Measurements from ENCODE around the gene CDRT15.
"Not testable (repeated sequence)": the region's sequence is repeated elsewhere in the genome, so short reads cannot be mapped to it uniquely, and the experiment has no call there.

CDRT15 gene

DNA sequence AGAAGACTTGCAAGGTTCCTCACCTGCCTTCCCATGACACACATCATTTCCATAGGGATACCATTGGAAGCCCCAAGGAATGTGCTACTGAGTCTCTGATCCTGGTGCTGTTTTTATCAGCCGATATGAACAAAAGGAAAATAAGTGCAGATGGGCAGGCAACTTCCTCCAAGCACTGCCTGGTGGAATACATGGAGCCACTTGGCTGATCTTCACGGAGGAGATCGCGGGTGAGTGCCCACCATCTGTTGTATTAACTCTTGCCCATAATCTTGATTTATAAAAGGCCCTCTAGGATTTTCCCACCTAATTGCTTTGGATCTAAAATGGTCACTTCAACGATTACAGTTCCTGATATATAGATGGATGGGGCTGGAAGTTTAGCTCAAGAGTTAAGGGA, 24.7 kb upstream of the CDRT15 start:
- no peak overlapping the region for H3K4me3 ChIP-seq (ENCODE audit: low read length)
- no peak for TF ChIP-seq CTCF (IDR thresholded peaks at IDR 0.05; ENCODE audit: insufficient read depth, low read depth, low read length, missing control alignments)
- DNase-seq (ENCODE audit: low read depth): no peak

GRCh38 chr17:14245629-14246028, 9.0 kb upstream of the CDRT15 start:
- no peak for DNase-seq (ENCODE audit: low read depth)
- TF ChIP-seq CTCF (IDR thresholded peaks at IDR 0.05; ENCODE audit: insufficient read depth, low read depth, low read length, missing control alignments): no peak
- H3K4me3 ChIP-seq (ENCODE audit: low read length): no peak overlapping the region

- DNase-seq (ENCODE audit: low read depth): no peak
- TF ChIP-seq CTCF (IDR thresholded peaks at IDR 0.05; ENCODE audit: insufficient read depth, low read depth, low read length, missing control alignments): no peak
- no peak overlapping the region for H3K4me3 ChIP-seq (ENCODE audit: low read length)
Observed at GRCh38 chr17:14245002-14245401, 8.3 kb upstream of the CDRT15 start.

- DNase-seq (ENCODE audit: low read depth); H3K4me3 ChIP-seq (ENCODE audit: low read length): not testable (repeated sequence)
Observed at GRCh38 chr17:14239271-14239670, 2.6 kb upstream of the CDRT15 start.

DNA sequence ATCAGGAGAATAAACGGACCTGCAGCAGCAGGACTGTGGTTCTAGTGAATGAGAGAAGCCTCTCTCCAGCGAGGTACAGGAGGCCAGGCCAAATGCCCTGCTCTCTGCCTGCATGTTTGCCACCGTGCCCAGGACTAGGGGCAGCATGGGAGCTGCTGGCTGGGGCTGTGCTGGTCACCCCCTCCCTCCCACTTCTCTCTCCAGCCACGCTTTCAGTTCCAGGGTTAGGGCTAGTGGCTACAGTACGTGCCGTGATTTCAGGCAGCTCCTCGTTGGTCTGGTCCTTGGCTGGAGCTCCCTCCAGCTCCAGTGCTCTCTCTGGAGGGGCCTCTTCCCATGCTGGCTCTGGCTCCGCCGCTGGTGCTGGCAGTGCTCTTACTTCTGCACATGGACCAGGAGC, 630 bp downstream of the CDRT15 start:
- not testable (repeated sequence) for DNase-seq (ENCODE audit: low read depth); H3K4me3 ChIP-seq (ENCODE audit: low read length)

DNA sequence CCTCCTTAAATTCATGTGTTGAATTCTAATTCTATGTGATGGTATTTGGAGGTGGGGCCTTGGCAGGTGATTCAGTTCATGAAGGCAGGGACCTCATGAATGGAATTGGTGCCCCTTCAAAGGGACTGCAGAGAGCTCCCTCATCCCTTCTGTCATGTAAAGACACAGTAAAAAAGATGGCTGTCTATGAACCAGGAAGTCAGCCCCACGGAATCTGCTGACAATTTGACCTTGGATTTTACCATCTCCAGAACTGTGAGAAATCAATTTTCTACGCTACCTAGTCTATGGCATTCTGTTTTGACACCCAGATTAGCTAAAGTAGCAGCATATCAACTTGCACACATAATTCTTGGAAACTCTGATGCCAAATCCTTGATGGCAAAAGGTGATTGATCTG, 1.6 kb downstream of the CDRT15 start:
- DNase-seq (ENCODE audit: low read depth); H3K4me3 ChIP-seq (ENCODE audit: low read length): not testable (repeated sequence)

- not testable (repeated sequence) for H3K4me3 ChIP-seq (ENCODE audit: low read length); DNase-seq (ENCODE audit: low read depth)
Observed at GRCh38 chr17:14231187-14231586, 5.5 kb downstream of the CDRT15 start.

DNA sequence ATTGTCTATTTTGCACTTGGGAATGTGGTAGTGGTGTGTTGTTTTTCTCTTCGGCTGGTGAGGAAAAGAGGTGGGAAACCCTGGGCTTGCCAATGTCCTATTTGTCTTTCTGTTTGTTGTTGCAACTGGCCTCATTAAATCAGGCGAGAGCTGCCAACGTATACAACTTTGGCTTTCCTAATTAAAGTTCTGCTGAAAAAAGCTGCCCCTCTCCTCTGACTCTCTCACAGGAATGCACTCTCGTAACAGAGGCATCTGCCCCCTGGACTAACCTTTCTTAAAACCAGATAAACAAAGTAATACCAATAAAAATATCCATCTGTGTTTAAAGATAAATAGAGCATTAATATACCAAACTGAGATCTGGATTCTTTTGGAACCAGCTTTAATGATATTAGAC, 7.8 kb downstream of the CDRT15 start:
- H3K4me3 ChIP-seq (ENCODE audit: low read length): no peak overlapping the region
- TF ChIP-seq CTCF (IDR thresholded peaks at IDR 0.05; ENCODE audit: insufficient read depth, low read depth, low read length, missing control alignments): no peak
- DNase-seq (ENCODE audit: low read depth): no peak

DNA sequence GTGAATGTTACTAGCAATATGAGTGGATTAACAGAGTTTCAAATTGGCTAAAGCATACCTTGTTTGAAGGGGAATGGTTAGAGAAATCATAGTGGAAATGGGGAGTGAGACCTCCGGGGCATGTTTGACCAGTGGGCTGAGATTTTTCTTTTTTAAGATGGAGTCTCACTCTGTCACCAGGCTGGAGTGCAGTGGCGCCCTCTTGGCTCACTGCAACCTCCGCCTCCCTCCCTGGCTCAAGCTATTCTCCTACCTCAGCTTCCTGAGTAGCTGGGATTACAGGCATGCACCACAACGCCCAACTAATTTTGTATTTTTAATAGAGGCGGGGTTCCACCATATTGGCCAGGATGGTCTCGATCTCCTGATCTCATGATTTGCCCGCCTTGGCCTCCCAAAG, 9.6 kb downstream of the CDRT15 start:
- H3K4me3 ChIP-seq (ENCODE audit: low read length): no peak overlapping the region
- no peak for TF ChIP-seq CTCF (IDR thresholded peaks at IDR 0.05; ENCODE audit: insufficient read depth, low read depth, low read length, missing control alignments)
- DNase-seq (ENCODE audit: low read depth): no peak

Data from epithelial cell of esophagus (primary cell).